GM18499 (cell line): Measurements from ENCODE around the gene ECEL1.

Experiments
- ATAC-seq: cut with Tn5 transposase; IDR thresholded peaks from one replicate; pipeline ENCODE4 v1.9.1; 2021; ENCODE audit warnings: moderate number of reproducible peaks; ENCODE audit not compliant: insufficient read depth, unreplicated experiment

The ECEL1 gene

DNA sequence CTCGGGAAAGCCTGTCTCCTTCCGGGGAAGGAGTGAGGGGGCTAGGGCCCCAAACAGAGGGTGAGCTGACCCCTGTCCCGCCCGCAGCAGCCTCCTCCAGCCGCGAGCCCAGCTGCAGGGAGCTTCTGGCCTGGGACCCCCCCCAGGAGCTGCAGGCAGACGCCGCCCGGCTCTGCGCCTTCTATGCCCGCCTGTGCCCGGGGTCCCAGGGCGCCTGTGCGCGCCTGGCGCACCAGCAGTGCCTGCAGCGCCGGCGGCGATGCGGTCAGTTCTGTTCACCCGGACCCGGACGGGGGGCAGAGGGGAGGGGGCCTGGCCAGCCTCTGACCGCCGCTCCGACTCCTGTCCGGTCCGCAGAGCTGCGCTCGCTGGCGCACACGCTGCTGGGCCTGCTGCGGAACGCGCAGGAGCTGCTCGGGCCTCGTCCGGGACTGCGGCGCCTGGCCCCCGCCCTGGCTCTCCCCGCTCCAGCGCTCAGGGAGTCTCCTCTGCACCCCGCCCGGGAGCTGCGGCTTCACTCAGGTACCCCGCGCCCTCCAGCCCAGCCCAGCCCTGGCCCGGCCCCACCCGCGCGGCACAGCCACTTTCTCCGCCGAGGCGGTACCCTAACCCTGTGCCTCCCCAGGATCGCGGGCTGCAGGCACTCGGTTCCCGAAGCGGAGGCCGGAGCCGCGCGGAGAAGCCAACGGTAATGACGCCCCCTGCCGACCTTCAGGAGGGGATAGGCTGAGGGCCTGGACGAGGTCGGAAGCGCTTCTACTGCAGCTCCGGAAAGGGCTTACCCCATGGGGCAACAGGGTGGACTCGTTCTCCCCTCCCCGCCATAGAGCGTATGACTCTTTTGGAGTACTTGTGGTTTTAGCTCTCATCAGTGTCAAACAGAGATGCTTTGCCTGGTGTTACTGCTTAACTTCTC lies 36.3 kb upstream of the ECEL1 start:
- ATAC-seq: no peak

DNA sequence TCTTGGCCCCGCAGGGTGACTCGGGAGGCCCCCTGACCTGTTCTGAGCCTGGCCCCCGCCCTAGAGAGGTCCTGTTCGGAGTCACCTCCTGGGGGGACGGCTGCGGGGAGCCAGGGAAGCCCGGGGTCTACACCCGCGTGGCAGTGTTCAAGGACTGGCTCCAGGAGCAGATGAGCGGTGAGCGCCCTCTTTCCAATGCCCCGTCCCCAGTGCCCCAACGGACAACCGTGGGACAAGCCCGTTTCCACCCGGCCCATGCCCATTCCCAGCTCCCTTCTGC lies 35.7 kb upstream of the ECEL1 start:
- ATAC-seq: no peak

DNA sequence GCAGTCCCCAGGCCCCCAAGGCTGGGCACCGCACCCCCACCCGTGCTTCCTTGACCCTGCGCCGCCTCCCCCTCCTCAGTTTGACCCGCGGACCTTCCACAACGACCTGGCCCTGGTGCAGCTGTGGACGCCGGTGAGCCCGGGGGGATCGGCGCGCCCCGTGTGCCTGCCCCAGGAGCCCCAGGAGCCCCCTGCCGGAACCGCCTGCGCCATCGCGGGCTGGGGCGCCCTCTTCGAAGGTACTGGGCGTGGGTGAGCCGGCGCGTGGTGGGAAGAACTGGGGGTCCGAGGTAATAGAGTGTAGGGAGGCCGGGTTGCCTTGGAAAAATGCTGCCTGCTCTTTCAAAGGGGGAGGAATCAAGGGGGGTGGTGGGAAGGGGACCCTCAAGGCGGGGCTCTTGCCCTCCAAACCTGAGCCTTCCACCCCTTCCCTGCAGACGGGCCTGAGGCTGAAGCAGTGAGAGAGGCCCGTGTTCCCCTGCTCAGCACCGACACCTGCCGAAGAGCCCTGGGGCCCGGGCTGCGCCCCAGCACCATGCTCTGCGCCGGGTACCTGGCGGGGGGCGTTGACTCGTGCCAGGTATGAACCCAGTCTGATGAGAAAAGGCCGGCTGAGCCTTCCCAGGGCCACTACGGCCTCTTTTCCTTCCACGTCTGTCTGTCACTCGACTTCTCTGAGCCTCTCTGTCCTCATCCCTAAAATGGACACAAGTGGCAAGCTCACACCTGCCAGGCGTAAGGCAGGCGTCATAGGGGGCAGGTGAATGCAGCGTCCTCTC lies 35.2 kb upstream of the ECEL1 start:
- ATAC-seq: no peak

DNA sequence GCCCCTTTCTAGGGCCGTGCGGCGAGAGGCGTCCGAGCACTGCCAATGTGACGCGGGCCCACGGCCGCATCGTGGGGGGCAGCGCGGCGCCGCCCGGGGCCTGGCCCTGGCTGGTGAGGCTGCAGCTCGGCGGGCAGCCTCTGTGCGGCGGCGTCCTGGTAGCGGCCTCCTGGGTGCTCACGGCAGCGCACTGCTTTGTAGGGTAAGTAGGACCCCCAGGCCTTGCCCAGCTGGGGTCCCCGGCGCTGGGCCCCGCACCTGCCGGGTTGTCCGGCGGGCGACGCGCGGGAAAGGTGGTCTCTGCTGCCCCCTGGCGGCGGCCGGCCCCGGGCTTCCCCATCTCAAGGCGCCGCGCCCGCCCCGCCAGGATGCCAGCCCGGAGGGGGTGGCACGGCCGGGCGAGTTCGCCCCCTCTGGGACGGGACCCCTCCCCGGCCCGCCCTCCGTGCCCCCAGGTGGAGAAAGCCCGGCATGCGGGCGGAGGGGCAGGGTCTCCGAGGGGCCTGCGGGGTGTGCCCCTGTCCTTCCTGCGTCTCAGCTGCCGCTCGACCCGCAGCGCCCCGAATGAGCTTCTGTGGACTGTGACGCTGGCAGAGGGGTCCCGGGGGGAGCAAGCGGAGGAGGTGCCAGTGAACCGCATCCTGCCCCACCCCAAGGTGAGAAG lies 34.5 kb upstream of the ECEL1 start:
- no peak for ATAC-seq

DNA sequence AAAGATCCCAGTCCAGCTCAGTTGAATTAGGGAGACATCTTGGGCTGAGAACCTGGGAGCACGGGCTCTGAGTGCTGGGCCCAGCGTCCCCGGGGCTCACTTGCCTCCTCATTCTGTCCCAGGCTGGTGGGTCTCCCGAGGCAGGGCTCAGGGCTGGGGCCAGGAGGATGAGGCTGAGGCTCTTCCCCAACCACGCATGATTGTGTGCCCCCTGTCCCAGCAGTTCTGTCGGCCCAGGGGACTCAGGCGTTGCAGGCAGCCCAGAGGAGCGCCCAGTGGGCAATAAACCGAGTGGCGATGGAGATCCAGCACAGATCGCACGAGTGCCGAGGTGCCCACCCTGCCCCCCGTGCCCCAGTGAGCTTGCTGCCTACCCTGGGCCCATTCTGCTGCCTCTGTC lies 33.5 kb upstream of the ECEL1 start:
- no peak for ATAC-seq

DNA sequence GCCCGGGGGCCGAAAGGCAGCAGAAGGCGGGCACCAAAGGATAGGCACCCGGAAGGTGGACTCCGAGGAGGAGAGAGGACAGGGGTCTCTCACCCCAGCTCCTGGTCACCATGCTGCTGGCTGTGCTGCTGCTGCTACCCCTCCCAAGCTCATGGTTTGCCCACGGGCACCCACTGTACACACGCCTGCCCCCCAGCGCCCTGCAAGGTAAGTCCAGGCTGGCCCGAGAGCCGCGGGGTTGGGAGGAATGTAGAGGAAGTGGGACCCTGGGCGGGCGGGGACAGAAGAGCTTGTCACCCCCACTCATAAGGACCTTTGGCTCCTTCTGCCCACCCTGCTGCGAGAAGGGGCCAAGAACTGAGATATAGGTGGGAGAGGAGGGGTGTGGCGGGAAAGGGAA lies 32.9 kb upstream of the ECEL1 start:
- ATAC-seq: no peak

DNA sequence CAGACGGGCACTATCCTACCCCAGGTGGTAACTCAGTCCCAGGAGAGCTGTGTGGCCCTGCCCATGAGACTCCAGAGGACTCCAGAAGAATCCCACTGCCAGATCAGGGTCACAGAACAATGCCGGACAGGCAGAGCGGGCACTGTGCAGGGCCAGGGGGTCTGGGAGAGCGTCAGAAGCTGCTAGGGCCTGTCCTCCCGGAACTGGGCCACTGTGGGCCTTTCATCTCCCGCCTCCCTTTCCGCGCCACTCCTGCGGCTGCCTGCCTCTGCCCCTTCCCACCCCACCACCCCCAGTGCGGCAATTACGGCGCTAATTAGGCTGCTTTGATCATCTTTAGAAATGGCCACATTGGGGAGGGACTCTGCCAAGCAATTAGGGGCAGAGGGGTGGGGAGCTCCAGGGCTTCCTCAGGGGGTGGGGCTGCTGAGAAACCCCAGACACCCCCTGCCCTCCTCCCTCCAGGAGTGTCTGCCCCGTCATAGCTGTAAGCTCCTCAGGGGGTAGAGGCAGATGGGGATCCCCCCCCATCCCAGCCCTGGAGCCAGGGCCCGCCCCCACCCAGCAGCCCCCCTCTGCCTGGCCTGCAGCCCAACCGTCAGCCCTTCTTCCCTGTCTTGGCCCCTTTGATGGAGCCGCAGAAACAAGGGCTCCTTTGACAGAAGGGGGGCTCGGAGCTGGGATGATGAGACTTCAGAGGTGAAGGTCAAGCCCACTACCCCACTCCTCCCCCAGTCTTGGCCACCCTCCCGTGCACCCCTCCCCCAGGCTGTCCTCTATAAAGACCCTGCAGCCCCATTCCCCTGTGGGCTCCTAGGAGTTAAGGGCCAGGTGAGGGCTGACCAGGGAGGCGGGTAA lies 32.2 kb upstream of the ECEL1 start, which contains the start of gene PRSS56:
Gene PRSS56, plus strand, starts transcription at position 808 of the 858 bp plus-strand sequence. CDS start 211 bp downstream, outside the sequence.
- ATAC-seq: no peak

DNA sequence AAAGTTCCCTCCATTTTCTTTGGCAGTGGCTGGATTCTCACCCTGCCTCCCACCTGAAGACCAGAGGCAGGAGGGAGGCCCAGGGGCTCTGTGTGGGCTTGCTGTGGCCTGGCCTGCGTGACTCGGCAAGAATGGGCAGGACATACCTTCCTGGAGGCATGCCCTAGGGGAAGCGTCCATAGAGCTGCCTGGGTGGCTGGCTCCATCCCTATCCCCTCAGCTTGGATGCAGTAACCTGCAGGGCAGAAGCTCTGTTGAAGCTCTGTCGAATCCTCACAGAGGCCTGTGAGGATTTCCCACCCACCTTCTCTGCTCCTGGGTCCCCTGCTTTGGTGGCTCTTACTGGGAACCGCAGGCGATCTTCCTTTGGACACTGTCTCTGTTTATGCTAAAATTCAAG lies 31.2 kb upstream of the ECEL1 start:
- no peak for ATAC-seq

DNA sequence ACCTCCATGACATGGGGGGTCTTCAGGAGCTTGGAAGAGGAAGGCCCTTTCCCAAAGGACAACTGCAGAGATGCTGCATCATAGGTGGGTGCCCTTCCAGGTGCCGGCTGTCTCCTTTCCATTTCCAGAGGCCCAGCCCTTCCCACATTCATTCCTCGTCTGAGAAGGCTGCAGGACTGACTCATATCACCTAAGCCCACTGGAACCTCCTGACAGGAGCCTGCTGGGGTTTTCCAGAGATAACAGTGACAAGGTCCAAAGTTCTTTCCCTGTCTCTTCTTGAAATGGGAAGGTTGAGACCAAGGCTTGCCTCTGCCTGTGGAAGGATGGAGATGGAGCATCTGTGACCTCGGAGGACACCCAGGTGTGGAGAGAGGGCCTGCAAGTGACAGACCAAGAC lies 28.9 kb upstream of the ECEL1 start:
- ATAC-seq: no peak

DNA sequence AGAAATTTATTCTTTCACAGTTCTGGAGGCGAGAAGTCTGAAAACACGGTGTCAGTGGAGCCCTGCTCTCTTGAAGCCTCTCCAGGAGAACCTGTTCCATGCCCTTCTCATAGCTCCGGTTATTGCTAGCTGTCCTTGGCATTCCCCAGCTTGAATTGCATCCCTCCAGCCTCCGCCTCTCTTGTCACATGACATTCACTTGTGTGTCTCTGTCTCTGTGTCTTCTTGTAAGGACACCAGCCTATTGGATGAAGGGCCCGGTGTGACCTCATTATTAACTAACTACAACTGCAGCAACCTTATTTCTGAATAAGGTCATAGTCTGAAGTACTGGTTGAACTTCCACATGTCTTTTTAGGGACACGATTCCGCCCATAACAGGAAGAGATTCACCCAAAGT lies 28.0 kb upstream of the ECEL1 start:
- no peak for ATAC-seq

DNA sequence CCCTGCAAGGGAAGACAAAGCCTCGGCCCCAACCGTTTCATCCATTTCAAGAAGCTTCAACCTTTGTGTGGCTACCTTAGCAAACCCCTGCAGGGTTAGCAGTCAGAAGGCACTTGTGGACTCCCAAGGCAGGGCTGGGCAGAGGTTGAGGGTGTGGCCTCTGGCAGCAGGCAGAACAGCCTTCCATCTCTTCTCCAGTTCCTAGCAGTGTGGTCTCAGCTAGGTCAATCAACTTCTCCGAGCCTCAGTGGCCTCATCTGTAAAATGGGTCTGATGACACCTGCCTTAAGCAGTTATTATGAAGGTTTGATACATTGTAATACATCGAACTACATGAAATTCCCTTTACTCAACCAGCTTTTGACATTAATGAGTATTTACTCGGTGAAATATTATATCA lies 25.7 kb upstream of the ECEL1 start:
- no peak for ATAC-seq

DNA sequence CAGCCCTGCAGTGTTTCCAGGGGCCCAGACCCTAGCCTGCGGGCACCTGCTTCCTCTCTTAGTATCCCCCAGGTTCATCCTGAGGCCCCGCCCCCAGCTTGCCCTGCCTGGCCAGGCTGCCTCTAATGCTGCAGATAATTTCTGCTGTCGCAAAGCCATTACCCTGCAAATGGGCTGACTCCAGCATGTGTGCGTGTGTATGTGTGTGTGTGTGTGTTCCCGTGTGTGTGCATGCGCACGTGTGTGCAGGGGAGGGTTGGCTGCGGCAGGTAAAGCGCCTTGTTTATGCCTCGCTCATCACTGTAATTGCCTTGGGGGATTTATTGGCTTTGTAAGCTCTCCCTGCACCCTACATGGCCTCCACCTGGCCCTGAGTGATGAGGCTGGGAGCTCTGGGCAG lies 25.0 kb upstream of the ECEL1 start:
- ATAC-seq: no peak

DNA sequence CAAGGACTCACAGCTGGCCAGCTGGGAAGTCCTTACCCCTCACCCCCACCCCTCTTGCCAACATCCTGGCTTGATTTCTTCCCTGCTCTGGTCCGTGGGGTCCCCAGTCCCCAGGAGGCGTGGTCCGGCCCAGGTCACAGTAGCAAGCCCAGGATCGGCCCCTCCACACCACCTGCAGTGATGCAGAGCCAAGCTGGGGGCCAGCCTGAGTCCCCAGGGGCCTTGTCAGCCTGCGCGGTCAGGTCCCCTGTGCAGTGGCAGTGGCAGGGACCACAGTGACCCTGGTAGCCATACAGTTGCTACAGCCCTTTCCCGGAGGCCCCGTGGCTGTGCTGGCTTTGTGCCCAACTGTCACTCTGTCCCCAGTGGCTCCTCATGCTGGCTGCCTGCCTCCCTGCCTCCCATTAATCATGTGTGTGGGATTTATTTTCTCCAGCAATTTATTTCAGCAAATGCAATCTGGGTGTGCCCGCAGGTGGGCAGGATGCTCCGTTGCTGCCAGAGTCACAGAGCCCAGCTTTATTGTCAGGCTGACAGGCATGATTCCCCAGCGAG lies 23.8 kb upstream of the ECEL1 start:
- ATAC-seq: no peak

DNA sequence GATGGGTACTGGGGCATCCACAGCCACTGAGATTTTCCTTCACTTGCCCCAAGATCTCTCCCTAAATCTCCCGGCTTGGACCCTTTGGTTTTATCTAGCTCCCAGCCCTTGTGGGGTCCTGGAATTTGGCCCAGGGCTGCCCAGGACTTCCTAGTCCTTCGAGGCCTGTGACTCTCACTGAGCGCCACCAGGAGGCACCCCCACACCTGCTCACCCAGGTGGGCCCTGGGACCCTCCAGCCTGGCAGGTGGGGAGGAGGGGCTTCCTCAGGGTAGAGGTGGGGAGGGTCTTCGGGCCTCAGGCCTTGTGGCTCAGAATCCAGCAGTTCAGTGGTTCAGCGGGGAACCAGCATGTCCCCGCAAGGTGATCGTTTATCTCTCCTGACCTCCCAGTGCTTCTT lies 20.6 kb upstream of the ECEL1 start:
- ATAC-seq: no peak

DNA sequence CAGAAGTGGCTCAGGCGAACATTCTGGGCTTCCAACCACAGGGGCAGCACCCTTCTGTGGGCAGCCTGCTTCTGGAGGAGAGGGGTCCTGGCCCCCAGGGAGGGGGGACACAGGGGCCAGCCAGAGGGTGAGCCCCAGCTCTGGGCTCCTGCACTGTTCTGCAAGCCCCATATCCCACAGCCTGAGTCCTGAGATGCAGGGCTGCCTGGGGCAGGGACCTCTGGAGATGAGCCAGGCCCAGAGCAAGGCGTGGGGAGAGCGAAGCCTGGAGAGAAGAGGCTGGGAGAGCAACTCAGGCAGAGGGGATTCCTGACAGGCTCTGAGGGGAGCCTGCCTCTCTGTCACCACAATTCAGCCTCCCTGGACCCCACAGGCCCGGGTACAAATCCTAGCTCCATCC lies 19.1 kb upstream of the ECEL1 start:
- no peak for ATAC-seq

DNA sequence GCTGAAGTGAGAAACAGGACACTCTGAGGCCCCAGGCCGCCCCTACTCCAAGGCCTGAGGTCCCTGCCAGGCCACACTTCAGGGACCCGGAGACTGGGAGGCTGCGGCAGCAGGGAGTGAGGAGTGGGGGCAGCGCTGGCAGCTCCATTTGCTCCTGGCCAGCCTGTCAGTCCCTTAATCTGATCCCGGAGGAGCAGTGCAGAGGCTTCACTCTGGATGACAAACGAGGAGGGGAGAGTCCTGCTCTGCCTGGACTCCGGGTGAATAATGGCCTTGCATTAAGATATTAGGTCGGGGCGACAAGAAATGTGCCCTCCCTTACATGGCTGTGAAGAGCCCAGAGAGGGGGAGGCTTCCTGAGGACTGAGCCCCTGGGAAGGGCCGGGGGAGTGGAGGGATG lies 18.2 kb upstream of the ECEL1 start:
- no peak for ATAC-seq

DNA sequence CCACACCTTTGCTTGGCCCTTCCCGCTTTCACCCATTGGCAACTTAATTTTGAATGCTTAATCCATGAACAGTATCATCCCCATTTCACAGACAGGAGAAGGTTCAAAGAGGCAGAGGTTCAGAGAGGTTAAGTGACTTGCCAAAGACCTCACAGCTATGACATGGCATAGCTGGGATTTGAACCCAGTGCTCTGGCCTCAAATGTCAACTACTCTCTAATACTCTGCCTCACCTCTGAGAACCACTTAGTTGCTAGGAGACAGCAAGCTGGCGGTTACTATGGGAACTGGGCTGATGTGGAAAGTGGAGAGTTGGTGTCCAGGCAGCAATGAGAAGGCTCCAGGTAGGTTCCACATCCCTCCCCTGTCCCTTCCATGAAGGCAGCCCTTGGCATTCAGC lies 16.8 kb upstream of the ECEL1 start:
- no peak for ATAC-seq

DNA sequence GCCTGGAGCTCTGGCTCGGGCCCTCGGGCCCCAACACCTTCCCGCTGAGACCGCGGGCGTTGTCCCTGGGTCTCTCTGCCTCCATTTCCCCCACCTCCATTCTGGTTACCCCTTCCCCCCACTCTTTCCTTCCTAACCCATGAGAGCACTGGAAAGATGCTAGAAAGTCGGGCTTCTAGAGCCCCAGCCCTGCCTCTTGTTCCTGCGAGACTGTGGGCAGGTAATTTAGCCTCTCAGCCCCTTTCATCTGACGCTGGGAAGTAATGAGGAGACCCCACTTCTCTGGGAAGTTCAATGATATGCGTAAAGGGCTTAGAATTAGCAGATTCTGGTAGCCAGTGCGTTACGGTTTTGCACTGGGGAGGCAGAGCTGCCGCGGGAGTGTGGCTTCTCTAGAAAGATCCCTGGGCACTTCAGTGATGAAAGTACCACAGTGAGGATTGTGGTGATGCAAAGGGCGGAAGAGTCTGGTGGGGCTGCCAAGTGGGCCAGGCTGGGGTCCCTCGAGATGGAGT lies 16.2 kb upstream of the ECEL1 start:
- no peak for ATAC-seq

DNA sequence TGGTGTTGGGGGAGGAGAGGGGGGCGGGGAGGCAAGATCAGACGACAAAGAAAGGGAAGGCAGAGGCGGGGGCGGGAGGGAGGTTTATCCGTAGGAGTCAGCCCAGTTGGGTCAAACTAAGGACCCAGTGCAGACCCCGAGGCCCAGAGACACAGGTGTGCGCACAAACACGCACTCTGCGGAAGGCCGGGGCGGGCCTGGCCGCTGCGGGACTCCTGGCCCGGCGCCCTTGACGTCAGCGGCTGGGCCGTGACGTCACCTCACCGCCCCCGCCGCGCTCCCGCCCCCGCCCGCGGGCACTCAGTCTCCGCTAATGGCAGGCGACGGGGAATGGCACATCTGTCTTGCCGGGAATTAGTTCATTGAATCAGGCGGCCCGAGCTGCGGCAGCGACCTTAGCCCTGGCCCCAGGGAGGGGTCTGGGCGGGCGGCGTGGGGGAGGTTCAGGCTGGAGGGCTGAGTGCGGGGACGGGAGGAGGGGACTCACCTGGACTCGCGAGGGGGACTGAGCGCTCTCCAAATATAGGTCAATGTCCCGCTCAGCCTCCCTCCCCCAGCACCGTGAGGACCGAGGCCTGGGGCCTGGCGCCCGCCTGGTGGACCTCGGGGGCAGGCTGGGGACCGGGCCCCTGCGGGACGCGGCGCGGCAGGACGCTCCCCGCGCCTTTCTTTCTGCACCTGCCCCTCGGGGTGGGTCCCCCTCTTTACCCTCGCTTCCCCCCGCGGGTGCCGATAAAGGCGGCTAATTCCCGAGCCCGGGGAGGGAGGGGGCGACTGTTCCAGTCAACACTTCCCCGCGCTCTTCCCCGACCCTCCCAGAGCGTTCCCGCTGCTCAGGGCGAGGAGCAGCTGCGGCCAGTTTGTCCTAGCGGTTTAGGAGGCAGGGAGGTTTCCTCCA lies 15.5 kb upstream of the ECEL1 start:
- ATAC-seq: no peak
